Karpas-422 (cell line): ENCODE results near the gene ANKS1A. TPM values are rescaled to one million over a fixed set of nuclear protein-coding genes. Genes with fewer than 3 reads are reported as not detected.
"Not testable (repeated sequence)": the region's sequence is repeated elsewhere in the genome, so short reads cannot be mapped to it uniquely, and the experiment has no call there.

Experiments used
- DNase-seq: peaks from one replicate; pipeline ENCODE4 v3.0.0-alpha.2; 2015
- H2AFZ ChIP-seq: fragments of 200-600 bp; sonication (generic); 2 replicates; pipeline ENCODE4 v1.6.1; 2014; ENCODE audit warnings: antibody characterized with exemption, low read length, mixed read lengths
- H3K27ac ChIP-seq: fragments of 200-600 bp; sonication (generic); 2 replicates; pipeline ENCODE4 v1.5.1; 2014; ENCODE audit warnings: mild to moderate bottlenecking, low read length, moderate library complexity
- H3K27me3 ChIP-seq: fragments of 200-600 bp; sonication (generic); 2 replicates; pipeline ENCODE4 v1.6.1; 2014; ENCODE audit warnings: low read length, mixed read lengths
- H3K36me3 ChIP-seq: fragments of 200-600 bp; sonication (generic); 2 replicates; pipeline ENCODE4 v1.6.1; 2014; ENCODE audit warnings: low read length, mixed read lengths; ENCODE audit not compliant: insufficient read depth
- H3K4me1 ChIP-seq: fragments of 200-600 bp; sonication (generic); 2 replicates; pipeline ENCODE4 v1.6.1; 2014; ENCODE audit warnings: mild to moderate bottlenecking, low read length, mixed read lengths
- H3K4me2 ChIP-seq: fragments of 200-600 bp; sonication (generic); 2 replicates; pipeline ENCODE4 v1.6.1; 2014; ENCODE audit warnings: low read length, low read depth, mild to moderate bottlenecking; ENCODE audit not compliant: poor library complexity, severe bottlenecking
- H3K4me3 ChIP-seq: fragments of 200-600 bp; sonication (generic); 2 replicates; pipeline ENCODE4 v1.5.1; 2014; ENCODE audit warnings: mild to moderate bottlenecking, antibody characterized with exemption, low read length, mixed read lengths
- H3K79me2 ChIP-seq: fragments of 200-600 bp; sonication (generic); 2 replicates; pipeline ENCODE4 v1.6.1; 2014; ENCODE audit warnings: mild to moderate bottlenecking, low read length, mixed read lengths
- H3K9ac ChIP-seq: fragments of 200-600 bp; sonication (generic); 2 replicates; pipeline ENCODE4 v1.6.0; 2014; ENCODE audit warnings: low read length
- H3K9me2 ChIP-seq: fragments of 200-600 bp; sonication (generic), shearing (Covaris generic); replicated peaks from 2 replicates; pipeline ENCODE4 v1.6.0; 2014; ENCODE audit warnings: mild to moderate bottlenecking, low read length, moderate library complexity; ENCODE audit not compliant: insufficient read depth
- H3K9me3 ChIP-seq: fragments of 300-700, 200-600 bp; sonication (generic); 2 replicates; pipeline ENCODE4 v1.6.1; 2014; ENCODE audit warnings: low read length, mixed read lengths
- H4K20me1 ChIP-seq: fragments of 200-600 bp; sonication (generic); 2 replicates; pipeline ENCODE4 v1.6.1; 2014; ENCODE audit warnings: mild to moderate bottlenecking, antibody characterized with exemption, low read length, low read depth; ENCODE audit not compliant: insufficient read depth
- total RNA-seq: library from RNA; depleted of rRNA; stranded (reverse); fragments of >200 nt; shearing (Covaris generic); gene quantifications from 2 replicates; pipeline ENCODE4 v1.2.3, GENCODE V29; 2014; ENCODE audit warnings: low replicate concordance

The ANKS1A gene
- total RNA-seq, 1 experiment from 2014 or later = 7.0 TPM

GRCh38 chr6:34876472-34876871, 12.6 kb upstream of the ANKS1A start:
- Histone ChIP-seq H3K9me3 (no peaks in the 10 kb centered on the region), H3K9me2 (no peaks in the 10 kb centered on the region), H3K4me3 (no peak overlapping the region), H3K36me3 (peaks cover 41% of the 10 kb centered on the region; the same call in 1 of the 2 replicates), H3K27ac (no peak overlapping the region), H3K27me3 (no peaks in the 10 kb centered on the region), H3K4me1 (no peaks in the 10 kb centered on the region), H2AFZ (no peak overlapping the region), H3K9ac (no peak overlapping the region), H4K20me1 (no peaks in the 10 kb centered on the region), H3K4me2 (no peak overlapping the region), H3K79me2 (peaks cover 17% of the 10 kb centered on the region)
- no peak for DNase-seq

GRCh38 chr6:34877259-34877658, 11.8 kb upstream of the ANKS1A start:
- no peak overlapping the region for H3K4me3 ChIP-seq
- no peaks in the 10 kb centered on the region for H3K9me2 ChIP-seq
- H3K27me3 ChIP-seq = no peaks in the 10 kb centered on the region
- H4K20me1 ChIP-seq = no peaks in the 10 kb centered on the region
- H3K79me2 ChIP-seq = peaks cover 17% of the 10 kb centered on the region
- H3K9ac ChIP-seq = no peak overlapping the region
- DNase-seq = no peak
- peaks cover 41% of the 10 kb centered on the region; the same call in 1 of the 2 replicates for H3K36me3 ChIP-seq
- H3K27ac ChIP-seq = no peak overlapping the region
- no peaks in the 10 kb centered on the region for H3K9me3 ChIP-seq
- H3K4me1 ChIP-seq = no peaks in the 10 kb centered on the region
- no peak overlapping the region for H2AFZ ChIP-seq
- H3K4me2 ChIP-seq = no peak overlapping the region

DNA sequence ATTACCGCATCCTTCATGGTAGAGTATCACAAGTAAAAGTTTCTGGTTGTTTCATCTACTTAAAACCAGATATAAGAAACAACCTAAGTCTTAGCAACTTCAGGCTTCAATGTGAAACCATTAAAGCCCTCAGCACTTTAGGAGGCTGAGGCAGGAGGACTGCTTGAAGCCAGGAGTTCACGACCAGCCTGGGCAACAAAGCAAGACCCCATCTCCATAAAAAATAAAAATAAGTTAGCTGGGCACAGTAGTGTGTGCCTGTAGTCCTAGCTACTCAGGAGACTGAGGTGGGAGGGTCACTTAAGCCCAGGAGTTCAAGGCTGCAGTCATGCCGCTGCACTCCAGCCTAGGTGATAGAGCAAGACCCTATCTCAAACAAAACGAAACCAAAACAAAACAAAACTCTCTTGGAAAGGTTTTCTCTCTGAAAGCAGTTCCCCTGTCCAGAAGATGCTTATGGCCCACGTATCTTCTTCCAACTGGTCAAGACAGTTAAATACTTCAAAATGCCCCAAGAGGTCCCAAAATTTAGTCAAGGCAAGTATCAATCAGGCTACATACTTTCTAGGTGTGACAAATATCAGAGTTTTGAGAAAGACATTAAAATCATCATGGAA, 11.1 kb upstream of the ANKS1A start:
- Histone ChIP-seq H2AFZ (no peak overlapping the region), H3K4me3 (no peak overlapping the region), H3K27ac (no peak overlapping the region), H3K4me1 (no peaks in the 10 kb centered on the region), H3K36me3 (peaks cover 35% of the 10 kb centered on the region; the same call in 1 of the 2 replicates), H3K27me3 (no peaks in the 10 kb centered on the region), H3K4me2 (no peak overlapping the region), H3K9ac (no peak overlapping the region), H3K9me3 (no peaks in the 10 kb centered on the region), H4K20me1 (no peaks in the 10 kb centered on the region), H3K79me2 (peaks cover 22% of the 10 kb centered on the region), H3K9me2 (no peaks in the 10 kb centered on the region)
- DNase-seq = no peak

GRCh38 chr6:34884073-34884472, 5.0 kb upstream of the ANKS1A start:
- not testable (repeated sequence) for H3K27ac ChIP-seq, H3K4me2 ChIP-seq, DNase-seq, H3K9me3 ChIP-seq, H4K20me1 ChIP-seq, H3K9me2 ChIP-seq, H2AFZ ChIP-seq, H3K27me3 ChIP-seq, H3K4me3 ChIP-seq, H3K9ac ChIP-seq
- peaks cover 64% of the 10 kb centered on the region for H3K79me2 ChIP-seq
- H3K4me1 ChIP-seq = peaks cover 17% of the 10 kb centered on the region
- peaks cover 19% of the 10 kb centered on the region; the same call in 1 of the 2 replicates for H3K36me3 ChIP-seq

GRCh38 chr6:34884996-34885395, 4.1 kb upstream of the ANKS1A start:
- no peak for DNase-seq
- Histone ChIP-seq H4K20me1 (no peaks in the 10 kb centered on the region), H3K4me2 (no peak overlapping the region), H3K4me3 (no peak overlapping the region), H3K9me3 (no peaks in the 10 kb centered on the region), H3K9ac (no peak overlapping the region), H3K79me2 (peaks cover 61% of the 10 kb centered on the region), H3K4me1 (peaks cover 19% of the 10 kb centered on the region), H3K36me3 (peaks cover 14% of the 10 kb centered on the region; the same call in 1 of the 2 replicates), H3K27ac (no peak overlapping the region), H3K27me3 (no peaks in the 10 kb centered on the region), H3K9me2 (no peaks in the 10 kb centered on the region), H2AFZ (no peak overlapping the region)

DNA sequence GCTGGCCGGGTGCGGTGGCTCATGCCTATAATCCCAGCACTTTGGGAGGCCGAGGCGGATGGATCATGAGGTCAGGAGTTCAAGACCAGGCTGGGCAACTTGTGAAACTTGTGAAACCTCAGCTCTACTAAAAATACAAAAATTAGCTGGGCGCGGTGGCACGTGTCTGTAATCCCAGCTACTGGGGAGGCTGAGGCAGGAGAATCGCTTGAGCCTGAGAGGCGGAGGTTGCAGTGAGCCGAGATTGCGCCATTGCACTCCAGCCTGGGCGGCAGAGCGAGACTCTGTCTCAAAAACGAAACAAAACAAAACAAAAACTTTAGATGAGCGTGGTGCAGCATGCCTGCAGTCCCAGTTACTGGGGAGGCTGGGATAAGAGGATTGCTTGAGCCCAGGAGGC, 3.2 kb upstream of the ANKS1A start:
- Histone ChIP-seq H3K36me3 (peaks cover 11% of the 10 kb centered on the region; the same call in 1 of the 2 replicates), H3K79me2 (peaks cover 66% of the 10 kb centered on the region), H3K4me1 (peaks cover 27% of the 10 kb centered on the region)
- not testable (repeated sequence) for H3K9me3 ChIP-seq, H3K9me2 ChIP-seq, DNase-seq, H3K27ac ChIP-seq, H3K9ac ChIP-seq, H4K20me1 ChIP-seq, H2AFZ ChIP-seq, H3K4me3 ChIP-seq, H3K4me2 ChIP-seq, H3K27me3 ChIP-seq

- peaks cover 11% of the 10 kb centered on the region; the same call in 1 of the 2 replicates for H3K36me3 ChIP-seq
- no peaks in the 10 kb centered on the region for H3K9me3 ChIP-seq
- H3K4me2 ChIP-seq = peak within 1 kb of the TSS; percentile 95
- peak within 1 kb of the TSS; percentile 45 for H3K27ac ChIP-seq
- no peaks in the 10 kb centered on the region for H3K27me3 ChIP-seq
- peaks cover 66% of the 10 kb centered on the region for H3K79me2 ChIP-seq
- DNase-seq = peak; percentile 96
- peak within 1 kb of the TSS; percentile 85 for H2AFZ ChIP-seq
- peak within 1 kb of the TSS; percentile 94 for H3K4me3 ChIP-seq
- 0 out of 2 replicates have a peak, but pooled peaks cover 3% of the 10 kb centered on the region for H4K20me1 ChIP-seq
- peak within 1 kb of the TSS; percentile 92 for H3K9ac ChIP-seq
- no peaks in the 10 kb centered on the region for H3K9me2 ChIP-seq
- H3K4me1 ChIP-seq = peaks cover 30% of the 10 kb centered on the region
Measured at GRCh38 chr6:34887753-34888513, 1.1 kb upstream of the ANKS1A start, which contains the start of gene TAF11. Gene TAF11 (minus strand): TSS chr6:34888042. CDS start chr6:34887957, 85 bp downstream.

- H3K4me2 ChIP-seq = peak overlapping the region; percentile 95
- peaks cover 7% of the 10 kb centered on the region; the same call in 1 of the 2 replicates for H4K20me1 ChIP-seq
- no peaks in the 10 kb centered on the region for H3K27me3 ChIP-seq
- no peak for DNase-seq
- H3K9me3 ChIP-seq = no peaks in the 10 kb centered on the region
- H3K9me2 ChIP-seq = no peaks in the 10 kb centered on the region
- H3K9ac ChIP-seq = peak overlapping the region; percentile 92
- H3K36me3 ChIP-seq = peaks cover 11% of the 10 kb centered on the region; the same call in 1 of the 2 replicates
- peaks cover 66% of the 10 kb centered on the region for H3K79me2 ChIP-seq
- H3K4me3 ChIP-seq = peak overlapping the region; percentile 94
- H3K4me1 ChIP-seq = peaks cover 30% of the 10 kb centered on the region
- H3K27ac ChIP-seq = peak overlapping the region; percentile 45
- H2AFZ ChIP-seq = peak overlapping the region; percentile 85
Measured at GRCh38 chr6:34888514-34888856, 570 bp upstream of the ANKS1A start.
